H1 (cell line): Measurements from ENCODE around the gene PXDN. TPM values are rescaled to one million over a fixed set of nuclear protein-coding genes. Genes with fewer than 3 reads are reported as not detected.

Experiments used
- CTCF ChIA-PET: fragments of 300-600 bp; sonication (Branson Sonifier 250); formaldehyde crosslinking; loops from one replicate; lab custom pipeline; 2021; ENCODE audit not compliant: partially characterized antibody; lab: Charles Lee
- POLR2A ChIA-PET: fragments of 300-600 bp; sonication (Branson Sonifier 250); formaldehyde crosslinking; loops from one replicate; lab custom pipeline; 2021; ENCODE audit warnings: inconsistent platforms; ENCODE audit not compliant: partially characterized antibody; lab: Charles Lee
- DNase-seq, 2 experiments: peaks; one replicate each; pipeline versions ENCODE4 v3.0.0 to v3.0.0-alpha.2; 2010 to 2022; ENCODE audit warnings: low spot score in 2 of 2, low read depth in 1 of 2, mixed read lengths in 1 of 2
- FAIRE-seq: peaks from 2 replicates; lab custom pipeline; 2011; peaks lifted over from hg19 to GRCh38; lab: Jason Lieb, UNC
- H2AFZ ChIP-seq: 2 replicates; pipeline ENCODE4 v1.8.1; 2012; ENCODE audit warnings: low read length, inconsistent platforms
- H2AK5ac ChIP-seq: 2 replicates; pipeline ENCODE4 v1.6.1; 2013; ENCODE audit warnings: low read depth, low read length
- H2BK120ac ChIP-seq: replicated peaks from 2 replicates; pipeline ENCODE3; 2013; ENCODE audit warnings: low read depth, low read length, inconsistent platforms
- H2BK12ac ChIP-seq: 2 replicates; pipeline ENCODE4 v1.6.1; 2013; ENCODE audit warnings: low read depth, low read length
- H2BK15ac ChIP-seq: 2 replicates; pipeline ENCODE4 v1.6.1; 2013; ENCODE audit warnings: low read length
- H2BK20ac ChIP-seq: 2 replicates; pipeline ENCODE4 v1.6.1; 2013; ENCODE audit warnings: low read length
- H2BK5ac ChIP-seq: 2 replicates; pipeline ENCODE4 v1.6.1; 2013; ENCODE audit warnings: low read depth, low read length
- H3K14ac ChIP-seq: 2 replicates; pipeline ENCODE4 v1.6.1; 2013; ENCODE audit warnings: inconsistent platforms; ENCODE audit not compliant: insufficient read length
- H3K18ac ChIP-seq: 2 replicates; pipeline ENCODE4 v1.6.1; 2013; ENCODE audit warnings: low read length; ENCODE audit errors: extremely low read depth
- H3K23ac ChIP-seq: 2 replicates; pipeline ENCODE4 v1.6.1; 2013; ENCODE audit warnings: inconsistent platforms; ENCODE audit not compliant: insufficient read length
- H3K23me2 ChIP-seq: 2 replicates; pipeline ENCODE4 v1.6.1; 2013; ENCODE audit warnings: low read depth, low read length
- H3K27ac ChIP-seq: 2 replicates; pipeline ENCODE4 v1.6.1; 2011; ENCODE audit warnings: low read depth, low read length, inconsistent platforms
- H3K27me3 ChIP-seq, 4 experiments: replicated peaks in 1 of 4; 1 replicate in 1 of 4; 2 replicates in 3 of 4; pipeline versions ENCODE4 v1.6.1 to v1.8.1; 2011 to 2013; ENCODE audit warnings: low read length in 3 of 4, mild to moderate bottlenecking in 3 of 4, inconsistent platforms in 2 of 4, mixed read lengths in 2 of 4, moderate library complexity in 1 of 4; ENCODE audit not compliant: control insufficient read depth in 3 of 4, insufficient read depth in 3 of 4; ENCODE audit errors: extremely low read depth in 1 of 4
- H3K36me3 ChIP-seq, 4 experiments: 2 replicates each; pipeline versions ENCODE4 v1.6.1 to v1.8.1; 2011 to 2013; ENCODE audit warnings: mild to moderate bottlenecking in 4 of 4, low read length in 3 of 4, moderate library complexity in 2 of 4, control low read depth in 1 of 4, inconsistent platforms in 1 of 4; ENCODE audit not compliant: insufficient read depth in 4 of 4, control insufficient read depth in 2 of 4
- H3K4ac ChIP-seq: replicated peaks from 2 replicates; pipeline ENCODE3; 2013; ENCODE audit warnings: low read length, low read depth, mixed read lengths, inconsistent platforms; ENCODE audit not compliant: insufficient read length
- H3K4me1 ChIP-seq, 4 experiments: replicated peaks in 1 of 4; 1 replicate in 1 of 4; 2 replicates in 3 of 4; pipeline versions ENCODE4 v1.6.1 to v1.8.1; 2011 to 2013; ENCODE audit warnings: low read length in 3 of 4, inconsistent platforms in 2 of 4, mixed read lengths in 1 of 4; ENCODE audit not compliant: insufficient read depth in 4 of 4, control insufficient read depth in 3 of 4
- H3K4me2 ChIP-seq, 2 experiments: 2 replicates each; pipeline versions ENCODE4 v1.6.1 to v1.8.1; 2011 to 2013; ENCODE audit warnings: low read depth in 2 of 2, low read length in 2 of 2, control low read depth in 1 of 2, inconsistent platforms in 1 of 2, mild to moderate bottlenecking in 1 of 2; ENCODE audit not compliant: insufficient read depth in 1 of 2
- H3K4me3 ChIP-seq, 4 experiments: fragments of 200-600, 300-600 bp in 1 of 4; sonication (generic), shearing (Covaris generic), sonication (Bioruptor Twin) in 1 of 4; 2 replicates each; pipeline versions ENCODE4 v1.5.1 to v1.8.1; 2011 to 2016; ENCODE audit warnings: low read length in 4 of 4, low read depth in 3 of 4, control low read depth in 2 of 4, inconsistent platforms in 2 of 4, mild to moderate bottlenecking in 2 of 4, mixed read lengths in 1 of 4, moderate library complexity in 1 of 4; ENCODE audit not compliant: insufficient read depth in 2 of 4; ENCODE audit errors: extremely low read depth in 1 of 4
- H3K56ac ChIP-seq: replicated peaks from 2 replicates; pipeline ENCODE3; 2013; ENCODE audit warnings: low read depth, mild to moderate bottlenecking, mixed read lengths, low read length, inconsistent platforms; ENCODE audit not compliant: insufficient read length
- H3K79me1 ChIP-seq: 2 replicates; pipeline ENCODE4 v1.6.1; 2013; ENCODE audit warnings: low read depth, low read length, control low read depth
- H3K79me2 ChIP-seq, 2 experiments: 2 replicates each; pipeline versions ENCODE4 v1.6.1 to v1.8.1; 2012 to 2013; ENCODE audit warnings: low read length in 2 of 2, mild to moderate bottlenecking in 2 of 2, inconsistent platforms in 1 of 2; ENCODE audit not compliant: insufficient read depth in 2 of 2, control insufficient read depth in 1 of 2
- H3K9ac ChIP-seq, 4 experiments: replicated peaks in 1 of 4; 1 replicate in 1 of 4; 2 replicates in 3 of 4; pipeline versions ENCODE4 v1.6.1 to v1.8.1; 2011 to 2013; ENCODE audit warnings: low read depth in 3 of 4, low read length in 3 of 4, control low read depth in 2 of 4, mild to moderate bottlenecking in 2 of 4, moderate library complexity in 2 of 4, inconsistent platforms in 1 of 4; ENCODE audit errors: extremely low read depth in 1 of 4
- H3K9me3 ChIP-seq, 2 experiments: 2 replicates each; pipeline versions ENCODE4 v1.6.1 to v1.8.1; 2012 to 2013; ENCODE audit warnings: mild to moderate bottlenecking in 2 of 2, moderate library complexity in 2 of 2, control low read depth in 1 of 2, inconsistent platforms in 1 of 2, low read depth in 1 of 2, low read length in 1 of 2, mixed read lengths in 1 of 2; ENCODE audit not compliant: insufficient read depth in 2 of 2
- H4K20me1 ChIP-seq, 2 experiments: replicated peaks in 1 of 2; 2 replicates each; pipeline versions ENCODE3 to v1.8.1; 2011 to 2013; ENCODE audit warnings: inconsistent platforms in 2 of 2, low read length in 2 of 2, mild to moderate bottlenecking in 1 of 2; ENCODE audit not compliant: insufficient read depth in 2 of 2, control insufficient read depth in 1 of 2
- H4K5ac ChIP-seq: 2 replicates; pipeline ENCODE4 v1.6.1; 2013; ENCODE audit warnings: low read length, low read depth, mixed read lengths, inconsistent platforms; ENCODE audit not compliant: insufficient read length
- H4K8ac ChIP-seq: 2 replicates; pipeline ENCODE4 v1.8.0; 2013; ENCODE audit warnings: mild to moderate bottlenecking, moderate library complexity, low read length, inconsistent platforms; ENCODE audit not compliant: insufficient read depth; ENCODE audit errors: extremely low read depth
- H4K91ac ChIP-seq: replicated peaks from 2 replicates; pipeline ENCODE3; 2013; ENCODE audit warnings: low read length, mixed read lengths, inconsistent platforms; ENCODE audit not compliant: insufficient read length
- CBX8 ChIP-seq: fragments of 300-800, 300-1000 bp; sonication (generic); IDR thresholded peaks from 2 replicates; pipeline ENCODE4 v1.7.1; 2016; ENCODE audit warnings: low read depth, low read length, borderline replicate concordance
- CHD1 ChIP-seq: IDR thresholded peaks from 2 replicates; pipeline ENCODE4 v1.6.1; 2012; ENCODE audit warnings: low read depth, low read length, improper control_type of control experiment
- CREB1 ChIP-seq: IDR thresholded peaks from 2 replicates; pipeline ENCODE4 v1.6.1; 2012; ENCODE audit warnings: inconsistent platforms
- CTBP2 ChIP-seq: IDR thresholded peaks from 2 replicates; pipeline ENCODE4 v1.7.0; 2011; ENCODE audit warnings: borderline replicate concordance, mild to moderate bottlenecking, moderate library complexity, mixed read lengths, low read length; ENCODE audit not compliant: insufficient read depth, insufficient read length
- EGR1 ChIP-seq: IDR thresholded peaks from 2 replicates; pipeline ENCODE4 v1.6.1; 2011; ENCODE audit warnings: low read depth, low read length, borderline replicate concordance
- GABPA ChIP-seq: IDR thresholded peaks from 2 replicates; pipeline ENCODE4 v1.6.1; 2011; ENCODE audit warnings: mild to moderate bottlenecking, low read length, moderate library complexity, borderline replicate concordance; ENCODE audit not compliant: insufficient read depth
- KDM1A ChIP-seq: fragments of 200-600, 300-600 bp; sonication (generic); IDR thresholded peaks from 2 replicates; pipeline ENCODE4 v1.7.1; 2016; ENCODE audit warnings: mild to moderate bottlenecking, low read length, borderline replicate concordance
- KDM5A ChIP-seq: fragments of 200-600 bp; IDR thresholded peaks from 2 replicates; pipeline ENCODE4 v1.7.1; 2012; ENCODE audit warnings: mild to moderate bottlenecking, low read length, inconsistent platforms, mixed read lengths
- SAP30 ChIP-seq: fragments of 300-600 bp; sonication (generic); IDR thresholded peaks from 2 replicates; pipeline ENCODE4 v1.7.1; 2012; ENCODE audit warnings: low read length, moderate library complexity, mild to moderate bottlenecking, inconsistent platforms; ENCODE audit not compliant: insufficient read depth, insufficient replicate concordance
- TAF7 ChIP-seq: optimal IDR thresholded peaks from 2 replicates; pipeline ENCODE3; 2011; ENCODE audit warnings: low read depth, mild to moderate bottlenecking, inconsistent platforms, low read length, moderate library complexity, borderline replicate concordance
- TEAD4 ChIP-seq: IDR thresholded peaks from 2 replicates; pipeline ENCODE4 v1.6.1; 2012; ENCODE audit warnings: low read depth, low read length, inconsistent platforms, mixed read lengths
- YY1 ChIP-seq: IDR thresholded peaks from 2 replicates; pipeline ENCODE4 v1.6.1; 2011; ENCODE audit warnings: low read depth, mild to moderate bottlenecking, low read length
- WGBS, 2 experiments: shearing (Covaris generic) in 1 of 2; methylation state at CpG; one replicate each; pipeline versions ENCODE4 v1.1.6 to v1.1.7; 2013 to 2015; ENCODE audit warnings: low lambda C conversion rate in 2 of 2, mixed read lengths in 2 of 2, inconsistent platforms in 1 of 2, low coverage in 1 of 2, missing lambda C conversion rate in 1 of 2; ENCODE audit not compliant: insufficient replicate concordance in 2 of 2, insufficient coverage in 1 of 2, insufficient read length in 1 of 2; ENCODE audit errors: extremely low coverage in 1 of 2, missing lambda C conversion rate in 1 of 2; 5-methylcytosine and 5-hydroxymethylcytosine counted together
- polyA plus RNA-seq, 7 experiments: library from polyadenylated mRNA; depleted of rRNA in 3 of 7; stranded (reverse) in 5 of 7; unstranded in 2 of 7; fragments of >200 nt in 5 of 7; fragments of 200-250 nt in 2 of 7; gene quantifications; 1 replicate in 5 of 7; 2 replicates in 1 of 7; 4 replicates in 1 of 7; pipeline versions ENCODE4 v1.2.1 to v1.2.3, GENCODE V29; 2011 to 2013; ENCODE audit warnings: missing spikeins in 2 of 7, mixed read lengths in 2 of 7
- total RNA-seq: library from RNA; stranded (reverse); fragmentation: NEBNext Ultra II Directional; extraction: Animal tissue kit (Norgen Biotek cat#: 25700); gene quantifications from 2 replicates; pipeline ENCODE4 v1.2.1, GENCODE V29; 2021

The PXDN gene
- total and polyA plus RNA-seq, 2 of the 8 experiments (the other 6 are each of a cell fraction or from before 2014, with no cell fraction given): 104 to 141 TPM

- Histone ChIP-seq H3K14ac (no peak overlapping the region), H2BK5ac (0 out of 2 replicates have a peak overlapping the region, but pooled peaks have one; percentile 6), H3K4me1 (peaks cover 15 to 31% (median 17%) of the 10 kb centered on the region in 4 experiments), H4K91ac (peak overlapping the region; percentile 10), H2BK20ac (no peak overlapping the region), H3K4ac (no peak overlapping the region), H3K23me2 (peaks cover 4% of the 10 kb centered on the region; the same call in 1 of the 2 replicates), H3K56ac (no peak overlapping the region), H2AFZ (no peak overlapping the region), H2BK15ac (no peak overlapping the region; the same call in 1 of the 2 replicates), H3K79me1 (peaks cover 13% of the 10 kb centered on the region; the same call in 1 of the 2 replicates), H4K20me1 (peaks cover 15 to 36% of the 10 kb centered on the region in 2 experiments), H3K9ac (no peak overlapping the region), H3K4me3 (no peak overlapping the region), H3K4me2 (no peak overlapping the region), H3K27me3 (no peaks in the 10 kb centered on the region), H3K79me2 (peaks cover 0 to 37% of the 10 kb centered on the region in 2 experiments; a peak in 3 of 4 replicates), H2AK5ac (no peak overlapping the region), H4K8ac (peak overlapping the region; percentile 31), H3K9me3 (no peaks in the 10 kb centered on the region), H3K18ac (no peak overlapping the region), H3K36me3 (no peaks in the 10 kb centered on the region), H3K27ac (no peak overlapping the region), H2BK120ac (no peak overlapping the region), H3K23ac (no peak overlapping the region), H2BK12ac (no peak overlapping the region), H4K5ac (no peak overlapping the region)
- WGBS, 2 experiments: 89% methylated on average over 19 of the region's 21 CpGs; no CpG with 5 or more reads in 1 of the 2 experiments
- DNase-seq (no peak), FAIRE-seq (no peak)
- ChIA-PET CTCF (interaction anchor here (0.5 to 1.4 kb wide), 9 partner anchors 11 to 150 kb away, joined by 3 to 7 read pairs (median 3); no protein-coding TSS in a partner anchor), POLR2A (interaction anchor here (0.7 to 1.2 kb wide), 2 partner anchors 11 to 91 kb away, joined by 3 to 4 read pairs; no protein-coding TSS in a partner anchor)
- TF ChIP-seq YY1: no peak
- no peak for TF ChIP-seq KDM5A
- no peak for TF ChIP-seq TEAD4
- TF ChIP-seq KDM1A: no peak
- TF ChIP-seq GABPA: no peak
- no peak for TF ChIP-seq CBX8
- no peak for TF ChIP-seq CHD1
- TF ChIP-seq SAP30: no peak
- no peak for TF ChIP-seq TAF7
- TF ChIP-seq CTBP2: no peak
- TF ChIP-seq CREB1: no peak
- no peak for TF ChIP-seq EGR1
These were observed 38.7 kb downstream of the PXDN start for GRCh38 chr2:1705557-1706076.
